OCI-LY7 (cell line): ENCODE results near the gene KAZN. TPM values are rescaled to one million over a fixed set of nuclear protein-coding genes. Genes with fewer than 3 reads are reported as not detected.

ENCODE experiments used
- BruUV-seq: library from RNA; stranded (reverse); fragments of 400-500 nt; replicated peaks from 2 replicates; lab custom pipeline; 2021; lab: Mats Ljungman, UMichigan
- CTCF ChIA-PET: fragments of 300-600 bp; sonication (Branson Sonifier 250); formaldehyde crosslinking; loops from one replicate; lab custom pipeline; 2022; ENCODE audit warnings: antibody characterized with exemption; ENCODE audit not compliant: unreplicated experiment; lab: Charles Lee
- POLR2A ChIA-PET: fragments of 300-600 bp; sonication (Branson Sonifier 250); formaldehyde crosslinking; loops from one replicate; lab custom pipeline; 2022; ENCODE audit warnings: antibody characterized with exemption; lab: Charles Lee
- DNase-seq: peaks from one replicate; pipeline ENCODE4 v3.0.0-alpha.2; 2015; ENCODE audit warnings: low spot score
- H2AFZ ChIP-seq: fragments of 200-600 bp; sonication (generic), shearing (Covaris generic); 2 replicates; pipeline ENCODE4 v1.6.1; 2014; ENCODE audit warnings: mild to moderate bottlenecking, antibody characterized with exemption, low read length, moderate library complexity
- H3K27ac ChIP-seq: fragments of 200-600 bp; sonication (generic); 2 replicates; pipeline ENCODE4 v1.5.1; 2014; ENCODE audit warnings: mixed run types, low read depth, mild to moderate bottlenecking, moderate library complexity, low read length, inconsistent platforms; ENCODE audit not compliant: poor library complexity, severe bottlenecking
- H3K36me3 ChIP-seq: fragments of 200-600 bp; sonication (generic); 2 replicates; pipeline ENCODE4 v1.6.1; 2014; ENCODE audit warnings: mild to moderate bottlenecking, antibody characterized with exemption, low read length, moderate library complexity, mixed read lengths; ENCODE audit not compliant: insufficient read depth
- H3K4me1 ChIP-seq: fragments of 200-600 bp; sonication (generic); 2 replicates; pipeline ENCODE4 v1.5.1; 2014; ENCODE audit warnings: mild to moderate bottlenecking, low read length; ENCODE audit not compliant: insufficient read depth, poor library complexity, severe bottlenecking
- H3K4me2 ChIP-seq: fragments of 200-600 bp; sonication (generic); 2 replicates; pipeline ENCODE4 v1.6.1; 2014; ENCODE audit warnings: mild to moderate bottlenecking, low read length
- H3K4me3 ChIP-seq: fragments of 200-600 bp; sonication (generic); 2 replicates; pipeline ENCODE4 v1.5.1; 2014; ENCODE audit warnings: mild to moderate bottlenecking, low read depth, low read length; ENCODE audit not compliant: poor library complexity, severe bottlenecking
- H3K79me2 ChIP-seq: fragments of 200-600 bp; sonication (generic); 2 replicates; pipeline ENCODE4 v1.6.1; 2016; ENCODE audit warnings: low read depth, mild to moderate bottlenecking, low read length, moderate library complexity, mixed read lengths; ENCODE audit not compliant: insufficient read depth
- H3K9me2 ChIP-seq: fragments of 200-600 bp; sonication (generic); 2 replicates; pipeline ENCODE4 v1.6.1; 2016; ENCODE audit warnings: mild to moderate bottlenecking, low read length, mixed read lengths; ENCODE audit not compliant: insufficient read depth
- H3K9me3 ChIP-seq: fragments of 200-600 bp; sonication (generic); 2 replicates; pipeline ENCODE4 v1.6.1; 2014; ENCODE audit warnings: mild to moderate bottlenecking, mixed run types, low read length, mixed read lengths
- H4K20me1 ChIP-seq: fragments of 200-600 bp; sonication (generic); 2 replicates; pipeline ENCODE4 v1.6.1; 2014; ENCODE audit warnings: mild to moderate bottlenecking, antibody characterized with exemption, low read length, moderate library complexity, mixed read lengths; ENCODE audit not compliant: insufficient read depth
- EZH2phosphoT487 ChIP-seq: fragments of 200-600 bp; sonication (generic); IDR thresholded peaks from 2 replicates; pipeline ENCODE4 v1.6.1; 2018; ENCODE audit warnings: low read depth, borderline replicate concordance, mild to moderate bottlenecking, mixed run types, antibody characterized with exemption, low read length, moderate library complexity, mixed read lengths
- intact Hi-C: fragments of 100-400 bp; cut with micrococcal nuclease; formaldehyde crosslinking; loops from one replicate; pipeline ENCODE4 v1.10.0; 2022; ENCODE audit not compliant: unreplicated experiment
- total RNA-seq, 2 experiments: library from RNA; depleted of rRNA in 1 of 2; stranded (reverse); fragments of >200 nt in 1 of 2; shearing (Covaris generic) in 1 of 2; gene quantifications; 2 replicates each; pipeline ENCODE4 v1.2.3, GENCODE V29; 2014 to 2022
- TF ChIP-seq, protein P1 (sequence below): fragments of 200-600 bp; sonication (generic); conservative IDR thresholded peaks from 2 replicates; pipeline ENCODE4 v1.5.1; 2014; ENCODE audit warnings: mild to moderate bottlenecking, antibody characterized with exemption, low read length, moderate library complexity, mixed read lengths

Gene KAZN
- total RNA-seq, 2 experiments from 2014 or later: 0.40 to 2.4 TPM

DNA sequence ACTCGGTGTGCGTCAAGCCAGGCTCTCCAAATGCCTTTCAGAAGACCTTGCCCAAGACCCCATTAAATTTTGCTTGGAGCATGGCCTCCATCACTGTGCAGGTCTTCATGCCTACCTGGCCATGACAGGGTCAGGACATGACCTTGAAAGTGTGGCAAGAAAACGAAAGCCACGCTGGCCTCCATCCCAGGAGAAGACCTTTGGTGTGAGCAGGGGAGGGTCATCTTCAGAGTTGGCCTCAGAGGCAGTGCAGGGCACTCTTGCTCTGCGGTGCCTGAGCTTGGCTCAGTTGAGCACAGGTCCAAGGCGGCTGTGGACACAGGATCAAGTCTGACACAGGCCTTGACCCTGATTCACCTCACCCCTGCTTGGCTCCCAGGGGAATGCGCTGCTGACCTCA lies 373.6 kb downstream of the KAZN start:
- Histone ChIP-seq H4K20me1 (no peaks in the 10 kb centered on the region), H3K4me3 (no peak overlapping the region), H3K36me3 (no peaks in the 10 kb centered on the region), H3K9me2 (no peaks in the 10 kb centered on the region), H2AFZ (no peak overlapping the region), H3K4me1 (no peaks in the 10 kb centered on the region), H3K9me3 (no peaks in the 10 kb centered on the region), H3K79me2 (no peaks in the 10 kb centered on the region), H3K4me2 (no peak overlapping the region), H3K27ac (no peak overlapping the region)
- intact Hi-C loops: no loop called here
- no TSS peak for BruUV-seq
- no peak for DNase-seq
- ChIA-PET POLR2A (interaction anchor here (0.7 kb wide), 1 partner anchor 129 kb away, joined by 4 read pairs; no protein-coding TSS in a partner anchor), CTCF (no interaction called here)
- no peak for TF ChIP-seq EZH2phosphoT487
- TF ChIP-seq, protein P1, sequence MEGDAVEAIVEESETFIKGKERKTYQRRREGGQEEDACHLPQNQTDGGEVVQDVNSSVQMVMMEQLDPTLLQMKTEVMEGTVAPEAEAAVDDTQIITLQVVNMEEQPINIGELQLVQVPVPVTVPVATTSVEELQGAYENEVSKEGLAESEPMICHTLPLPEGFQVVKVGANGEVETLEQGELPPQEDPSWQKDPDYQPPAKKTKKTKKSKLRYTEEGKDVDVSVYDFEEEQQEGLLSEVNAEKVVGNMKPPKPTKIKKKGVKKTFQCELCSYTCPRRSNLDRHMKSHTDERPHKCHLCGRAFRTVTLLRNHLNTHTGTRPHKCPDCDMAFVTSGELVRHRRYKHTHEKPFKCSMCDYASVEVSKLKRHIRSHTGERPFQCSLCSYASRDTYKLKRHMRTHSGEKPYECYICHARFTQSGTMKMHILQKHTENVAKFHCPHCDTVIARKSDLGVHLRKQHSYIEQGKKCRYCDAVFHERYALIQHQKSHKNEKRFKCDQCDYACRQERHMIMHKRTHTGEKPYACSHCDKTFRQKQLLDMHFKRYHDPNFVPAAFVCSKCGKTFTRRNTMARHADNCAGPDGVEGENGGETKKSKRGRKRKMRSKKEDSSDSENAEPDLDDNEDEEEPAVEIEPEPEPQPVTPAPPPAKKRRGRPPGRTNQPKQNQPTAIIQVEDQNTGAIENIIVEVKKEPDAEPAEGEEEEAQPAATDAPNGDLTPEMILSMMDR: no peak

DNA sequence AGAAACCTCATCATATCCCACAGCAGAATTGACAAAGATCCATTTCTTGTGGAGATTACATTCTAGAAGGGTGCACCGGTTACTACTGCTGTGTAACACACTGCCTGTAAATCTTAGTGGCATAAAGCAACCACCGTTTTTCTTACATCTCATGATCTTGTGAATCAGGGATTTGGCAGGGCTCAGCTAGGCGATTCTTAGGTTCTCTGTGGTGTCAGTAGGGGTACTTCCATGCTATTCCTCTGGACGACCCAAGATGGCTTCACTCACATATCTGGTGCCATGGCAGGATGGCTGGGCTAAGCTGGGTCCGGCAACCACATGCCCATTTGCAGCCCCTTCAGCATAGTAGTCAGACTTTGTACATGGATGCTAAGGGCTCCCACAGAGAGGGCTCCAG lies 375.3 kb downstream of the KAZN start:
- Histone ChIP-seq H3K9me3 (no peaks in the 10 kb centered on the region), H3K4me2 (no peak overlapping the region), H2AFZ (no peak overlapping the region), H3K4me3 (no peak overlapping the region), H4K20me1 (no peaks in the 10 kb centered on the region), H3K4me1 (no peaks in the 10 kb centered on the region), H3K36me3 (no peaks in the 10 kb centered on the region), H3K27ac (no peak overlapping the region), H3K9me2 (no peaks in the 10 kb centered on the region), H3K79me2 (no peaks in the 10 kb centered on the region)
- no peak for TF ChIP-seq EZH2phosphoT487
- TF ChIP-seq, protein P1: no peak
- DNase-seq: no peak
- intact Hi-C loops: no loop called here
- ChIA-PET CTCF (no interaction called here), POLR2A (no interaction called here)
- no TSS peak for BruUV-seq

DNA sequence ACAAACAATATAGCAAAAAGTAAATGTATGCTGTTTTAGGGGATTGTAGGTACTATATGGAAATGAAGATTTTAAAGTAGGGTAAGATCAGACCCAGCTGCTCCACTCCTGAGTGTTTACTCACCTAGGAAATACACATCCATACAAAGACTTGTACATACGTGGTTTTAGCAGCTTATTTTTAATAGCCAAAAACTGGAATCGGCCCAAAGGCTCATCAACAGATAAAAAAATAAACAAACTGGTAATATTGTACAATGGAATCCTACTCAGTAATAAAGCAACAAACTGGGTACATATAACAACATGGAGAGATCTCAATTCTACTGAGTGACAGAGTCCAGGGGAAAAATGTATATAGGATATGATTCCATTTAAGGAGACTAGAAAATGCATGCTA lies 375.9 kb downstream of the KAZN start:
- no peak for DNase-seq
- intact Hi-C loops: no loop called here
- Histone ChIP-seq H3K9me2 (no peaks in the 10 kb centered on the region), H3K9me3 (no peaks in the 10 kb centered on the region), H4K20me1 (no peaks in the 10 kb centered on the region), H3K4me3 (no peak overlapping the region), H3K79me2 (no peaks in the 10 kb centered on the region), H3K4me1 (no peaks in the 10 kb centered on the region), H3K27ac (no peak overlapping the region), H3K36me3 (no peaks in the 10 kb centered on the region), H2AFZ (no peak overlapping the region), H3K4me2 (no peak overlapping the region)
- no TSS peak for BruUV-seq
- ChIA-PET CTCF (no interaction called here), POLR2A (no interaction called here)
- no peak for TF ChIP-seq EZH2phosphoT487
- TF ChIP-seq, protein P1: no peak
